ENCODE results near the gene LNX1.
"Not testable (repeated sequence)": the region's sequence is repeated elsewhere in the genome, so short reads cannot be mapped to it uniquely, and the experiment has no call there.

LNX1 gene

DNA sequence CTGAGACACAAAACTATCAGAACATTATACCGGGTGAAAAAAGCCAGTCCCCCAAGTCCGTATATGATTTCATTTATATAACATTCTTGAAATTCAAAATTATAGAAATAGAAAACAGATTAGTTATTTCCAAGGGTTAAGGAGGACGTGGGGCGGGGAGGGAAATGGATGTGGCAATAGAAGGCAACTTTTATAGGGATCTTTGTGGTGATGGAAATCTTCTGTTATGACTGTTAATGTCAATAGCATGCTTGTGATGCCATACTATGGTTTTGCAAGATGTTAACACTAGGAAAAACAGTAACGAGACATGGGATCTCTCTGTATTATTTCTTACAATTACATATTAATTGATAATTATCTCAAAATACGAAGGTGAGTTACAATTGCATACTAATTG, 96.4 kb downstream of the LNX1 start:
- DNase-seq (ENCODE audit: low spot score): no peak

DNA sequence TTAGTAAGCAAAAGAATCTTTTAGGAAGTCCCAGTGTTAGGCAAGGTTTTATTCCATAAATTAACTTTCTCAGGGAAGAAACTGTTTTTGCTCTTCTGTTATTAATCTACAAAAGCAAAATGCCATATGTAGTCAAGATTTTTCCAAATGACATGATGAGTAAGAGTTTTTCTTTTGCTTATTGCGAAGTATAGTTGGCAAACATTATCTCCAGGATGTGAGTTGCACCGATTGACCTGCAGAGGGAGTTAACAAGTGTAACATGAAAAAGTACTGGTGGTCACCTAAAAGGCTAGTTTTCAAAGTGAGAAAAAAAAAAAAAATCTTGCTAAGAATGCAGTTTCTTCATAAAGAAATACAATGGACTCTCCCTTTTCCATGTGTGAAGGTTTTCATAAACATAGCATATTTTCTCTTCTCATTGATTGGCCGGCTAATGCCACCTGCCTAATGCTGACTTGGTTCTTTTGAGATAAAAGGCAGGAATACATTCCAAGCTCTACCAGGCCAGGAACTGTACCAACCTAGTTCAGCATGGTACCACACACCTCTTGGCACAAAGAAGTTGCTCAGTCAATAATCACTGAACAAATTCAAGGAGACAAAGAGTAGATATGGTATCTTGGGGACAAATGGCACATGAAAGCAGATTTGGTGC, 100.2 kb downstream of the LNX1 start:
- DNase-seq (ENCODE audit: low spot score): peak; percentile 48

DNA sequence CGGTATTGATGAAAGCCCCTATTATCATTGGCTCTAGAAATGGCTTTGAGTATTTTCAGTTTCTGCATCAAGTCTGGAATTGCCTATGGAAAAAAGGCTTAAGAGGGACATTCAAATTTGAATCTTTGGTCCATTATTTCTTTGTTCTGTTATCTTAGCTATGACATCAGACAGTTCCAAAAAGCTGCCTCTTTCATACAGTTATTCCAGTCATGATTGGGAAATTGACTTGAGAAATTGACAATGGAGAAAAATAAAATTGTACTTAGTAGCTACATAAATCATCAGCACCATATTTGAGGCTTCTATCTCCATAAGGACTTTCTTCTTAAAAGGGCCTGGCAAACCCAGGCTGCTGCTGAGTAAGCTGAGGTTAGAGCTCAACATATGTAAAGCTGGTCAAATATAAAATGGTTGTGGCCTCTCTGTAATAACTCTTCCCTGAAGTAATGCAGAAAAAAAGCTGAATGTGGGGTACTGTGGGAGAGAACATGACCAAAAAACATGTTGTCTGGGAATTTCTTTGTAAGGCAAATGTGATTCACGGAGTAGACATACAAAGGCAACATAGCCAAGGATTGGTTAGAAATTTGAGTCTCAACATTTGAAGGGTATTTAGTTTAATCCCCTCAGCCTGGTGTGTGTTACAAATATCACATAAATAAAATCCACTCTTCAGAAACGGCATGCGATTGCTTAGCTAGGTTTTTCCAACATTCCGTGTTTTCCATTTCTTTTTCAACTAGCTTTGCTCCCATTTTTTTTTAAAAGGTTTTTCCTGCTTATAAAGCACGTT, 100.9 kb downstream of the LNX1 start:
- no peak for DNase-seq (ENCODE audit: low spot score)

DNA sequence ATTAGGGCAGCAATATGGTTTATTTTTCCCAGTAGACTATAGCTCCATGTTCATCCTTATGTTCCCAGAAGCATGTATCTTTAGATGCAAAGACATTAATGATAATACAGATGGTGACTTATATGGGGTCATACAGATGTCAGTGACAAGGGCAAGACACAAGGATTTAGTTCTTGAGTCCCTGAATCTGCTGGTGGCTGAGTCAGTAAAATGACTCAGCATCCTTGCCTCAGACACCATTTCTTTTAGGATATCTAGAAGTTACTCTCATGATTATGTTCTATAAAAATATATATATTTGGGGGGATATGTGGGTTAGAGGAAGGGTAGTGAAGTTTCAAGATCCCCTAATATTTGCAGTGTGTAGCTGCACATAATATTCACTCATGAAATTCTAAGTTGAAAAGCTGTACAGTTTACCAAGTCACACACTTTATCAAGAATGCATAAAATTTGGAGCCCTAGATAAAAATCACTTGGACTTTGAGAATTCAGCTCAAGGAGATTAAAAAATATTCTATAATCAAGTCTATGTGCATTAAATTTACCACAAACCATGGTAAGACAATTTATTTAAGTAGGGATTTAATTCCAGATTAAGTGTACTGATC, 101.9 kb downstream of the LNX1 start:
- peak; percentile 43 for DNase-seq (ENCODE audit: low spot score)

DNA sequence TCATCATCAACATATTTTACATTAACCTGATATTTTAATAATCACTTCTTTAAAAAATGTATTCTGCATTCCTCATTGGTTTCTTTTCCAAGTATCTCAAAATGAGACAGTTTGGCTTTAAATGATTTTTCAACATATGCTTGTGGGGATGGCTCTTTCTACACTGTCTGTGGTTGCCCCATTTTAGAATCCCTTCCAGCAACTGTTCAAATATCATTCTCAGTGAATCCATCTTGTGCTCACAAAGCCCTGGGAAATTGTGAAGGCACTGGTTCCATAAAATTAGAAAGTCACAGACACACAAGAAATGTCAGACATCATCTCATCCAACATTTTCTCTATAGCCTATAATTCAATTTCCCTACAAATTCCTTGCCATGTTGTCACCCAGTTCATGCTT, 103.5 kb downstream of the LNX1 start:
- no peak for DNase-seq (ENCODE audit: low spot score)

DNA sequence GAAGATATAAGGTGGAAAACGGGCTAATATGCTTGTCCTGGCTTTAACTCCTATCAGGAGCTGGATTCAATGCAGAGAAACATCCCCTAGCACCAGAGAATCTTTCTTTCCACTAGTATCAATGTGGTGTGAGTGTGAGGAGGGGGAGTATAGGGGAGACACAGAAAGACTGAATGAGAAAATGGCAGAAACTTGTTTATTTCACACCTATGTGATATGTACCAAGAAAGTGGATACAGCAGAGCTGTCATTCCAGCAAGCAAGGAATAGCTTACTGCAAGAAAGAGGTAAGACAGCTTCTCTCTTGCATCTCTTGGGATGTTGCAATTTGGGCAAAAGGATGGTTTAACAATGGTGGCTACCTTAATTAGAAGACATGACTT, 105.6 kb downstream of the LNX1 start:
- DNase-seq (ENCODE audit: low spot score): no peak

DNA sequence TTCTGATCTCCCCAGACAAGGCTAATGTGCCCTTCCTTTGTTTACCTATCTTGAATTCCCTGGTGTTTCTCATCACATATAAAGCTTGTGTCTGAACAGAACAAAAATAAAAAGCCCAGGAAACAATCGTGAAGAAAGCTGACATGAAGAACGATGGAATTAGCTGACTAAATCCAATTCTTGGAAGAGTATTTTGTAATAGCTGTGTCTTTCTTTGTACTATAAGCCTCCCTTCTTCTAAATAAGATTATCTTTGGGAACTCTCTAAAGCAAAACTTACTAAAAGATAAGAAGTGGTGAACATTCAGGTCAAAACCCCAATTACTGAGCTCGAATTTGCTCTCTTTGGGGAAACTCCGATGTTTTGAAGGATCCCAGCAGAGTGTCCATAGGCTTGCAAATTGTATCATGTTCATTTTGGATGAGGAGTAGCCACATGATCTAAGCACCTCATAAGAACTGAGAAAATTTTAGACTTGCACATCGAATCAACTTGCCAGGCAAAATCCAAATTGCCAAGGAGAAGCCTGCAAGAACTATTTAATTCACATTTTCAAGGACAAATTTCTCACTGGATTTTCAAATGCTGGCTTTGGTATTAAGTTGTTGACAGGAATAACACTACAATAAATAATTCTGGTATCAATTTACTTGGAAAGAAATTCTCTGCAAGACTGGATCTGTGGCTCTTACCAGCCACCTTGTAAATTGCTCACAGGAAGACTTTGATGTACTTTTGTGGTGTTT, 106.2 kb downstream of the LNX1 start:
- no peak for DNase-seq (ENCODE audit: low spot score)

DNA sequence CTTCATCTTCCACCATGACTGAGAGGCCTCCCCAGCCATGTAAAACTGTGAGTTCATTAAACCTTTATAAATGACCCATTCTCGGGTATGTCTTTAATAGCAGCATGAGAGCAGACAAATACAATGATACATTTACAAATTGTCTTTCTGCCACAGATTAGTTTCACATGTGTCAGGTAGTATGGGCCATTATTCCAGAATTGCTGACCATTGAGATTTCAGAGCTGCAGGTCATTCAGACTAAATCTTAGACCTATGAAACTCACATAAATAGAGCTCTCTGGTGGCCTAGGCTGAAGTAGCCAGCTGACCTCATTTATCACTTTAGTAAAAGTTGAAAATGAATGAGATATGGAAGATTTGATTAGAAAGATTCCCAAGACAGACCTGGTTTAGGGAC, 108.0 kb downstream of the LNX1 start:
- DNase-seq (ENCODE audit: low spot score): no peak

DNA sequence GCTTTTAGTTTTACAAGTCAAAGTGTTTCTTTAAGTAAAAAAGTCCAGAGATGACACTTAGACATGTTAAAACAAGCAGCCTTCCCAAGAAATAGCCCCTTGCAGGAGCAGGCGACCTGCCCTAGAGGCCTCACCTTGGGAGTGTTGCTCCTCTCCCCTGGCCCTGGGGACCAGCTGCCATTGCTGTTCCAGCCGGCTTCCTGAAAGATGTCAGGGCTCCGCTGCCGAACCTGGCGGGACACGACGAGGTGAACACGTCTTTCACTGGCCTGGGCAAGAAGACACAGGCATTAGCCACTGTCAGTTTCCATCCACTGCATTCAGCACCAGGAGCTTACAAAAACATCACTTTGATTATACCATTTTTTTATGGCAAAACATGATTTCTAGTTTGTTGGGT, 109.7 kb downstream of the LNX1 start:
- DNase-seq (ENCODE audit: low spot score): no peak

DNA sequence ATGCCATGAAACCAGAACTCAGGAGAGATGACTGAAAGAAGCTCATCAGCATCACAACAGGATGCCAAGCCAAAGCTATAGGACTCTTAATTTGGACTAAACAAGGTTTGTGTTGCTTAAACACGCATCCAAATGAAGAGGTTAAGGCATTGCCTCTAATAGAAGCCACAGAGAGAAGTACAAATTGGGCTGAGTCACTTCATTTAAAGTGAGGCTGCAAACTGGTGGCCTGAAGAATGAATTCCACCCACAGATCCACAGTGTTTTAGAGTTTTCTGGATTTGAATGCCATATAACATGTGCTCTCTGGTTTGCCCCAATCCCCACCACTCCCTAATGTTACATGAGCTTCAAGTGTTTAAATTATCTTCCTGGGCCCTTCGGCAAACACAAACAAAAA, 110.4 kb downstream of the LNX1 start:
- DNase-seq (ENCODE audit: low spot score): no peak

DNA sequence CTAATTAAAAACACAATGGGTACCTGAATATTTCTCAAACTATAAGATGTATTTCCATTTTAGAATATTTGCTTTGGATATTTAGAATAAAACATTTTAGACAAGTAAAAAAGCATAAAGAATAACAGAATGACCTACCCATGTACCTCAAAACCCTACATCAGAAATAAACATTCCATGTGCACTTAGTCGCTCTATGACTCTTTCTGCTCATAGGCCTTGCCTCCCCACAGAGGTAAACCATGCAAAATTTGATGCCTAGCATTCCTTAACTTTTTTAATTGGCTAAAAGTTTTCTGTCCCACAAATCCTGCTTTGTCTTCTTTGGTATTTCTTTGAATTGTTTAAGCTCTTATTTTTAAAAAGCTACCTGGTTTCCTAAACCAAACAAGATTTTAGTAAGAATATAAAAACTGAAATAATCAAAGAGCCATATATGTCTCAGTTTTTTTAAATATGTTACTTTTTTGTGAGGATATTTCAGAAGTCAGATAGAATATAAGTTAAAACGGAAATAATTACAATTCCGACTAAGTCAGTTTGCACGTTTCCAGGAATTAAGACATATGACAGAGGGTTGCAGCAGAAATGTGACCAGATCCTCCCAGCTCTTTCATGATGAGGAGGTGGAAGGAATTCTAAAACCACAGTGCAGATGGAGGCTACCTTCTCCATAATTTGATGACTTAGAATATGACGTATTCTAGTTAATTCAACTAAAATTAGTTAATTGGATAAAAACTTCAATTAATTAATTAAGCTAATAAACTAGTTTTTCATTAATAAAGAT, 111.4 kb downstream of the LNX1 start:
- peak; percentile 27 for DNase-seq (ENCODE audit: low spot score)

DNA sequence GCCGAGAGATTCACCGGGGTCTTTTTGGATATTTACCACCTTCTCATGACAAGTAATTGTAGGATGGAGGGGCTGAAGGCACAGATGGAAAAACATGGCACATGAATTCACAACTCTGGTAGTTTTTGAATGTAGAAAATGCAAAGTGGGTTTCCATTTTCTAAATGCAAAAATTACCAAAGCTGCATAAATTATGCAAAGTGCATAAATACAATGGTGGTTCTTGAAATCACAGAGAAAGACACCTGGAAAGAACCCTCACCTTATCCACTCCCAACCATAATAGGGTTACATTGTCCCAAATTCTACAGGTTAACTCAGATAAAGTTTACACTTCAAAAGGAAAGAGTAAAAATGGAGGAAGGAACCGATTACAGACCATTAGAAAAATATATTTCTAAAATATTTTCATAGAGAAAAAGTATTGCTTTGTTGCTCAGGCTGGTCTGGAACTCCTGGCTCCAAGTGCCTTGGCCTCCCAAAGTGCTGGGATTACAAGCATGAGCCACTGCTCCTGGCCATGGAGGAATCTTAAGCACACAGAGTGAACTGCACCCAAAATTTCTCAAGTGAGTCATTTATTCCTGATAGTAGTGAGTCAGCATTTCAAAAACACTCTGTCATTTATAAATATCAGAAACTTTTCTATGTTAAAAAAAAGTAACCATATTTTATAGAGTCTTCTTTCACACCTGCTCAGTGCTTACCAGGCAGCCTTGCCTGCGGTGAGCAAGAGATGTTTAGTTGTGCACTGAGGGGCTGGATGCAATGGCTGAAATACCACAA, 112.4 kb downstream of the LNX1 start:
- peak; percentile 32 for DNase-seq (ENCODE audit: low spot score)

DNA sequence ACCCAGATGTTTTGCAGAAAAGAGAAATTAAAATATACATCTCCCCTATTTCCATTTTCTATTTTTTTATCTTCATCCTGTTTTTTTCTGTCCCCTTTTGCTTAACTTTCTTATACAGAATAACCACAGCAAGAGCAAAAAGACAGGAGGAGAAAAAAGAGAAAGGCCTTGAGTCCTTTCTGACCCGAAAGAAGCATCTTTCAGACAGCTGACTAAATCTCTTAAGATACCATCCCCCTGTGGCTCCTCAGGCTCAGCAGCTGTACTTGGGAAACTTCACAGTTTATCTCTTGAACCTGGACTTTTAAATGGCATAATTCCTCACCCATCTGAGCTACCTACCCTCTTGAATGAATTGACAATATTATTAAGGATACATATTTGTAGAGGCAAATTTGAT, 113.7 kb downstream of the LNX1 start:
- no peak for DNase-seq (ENCODE audit: low spot score)

DNA sequence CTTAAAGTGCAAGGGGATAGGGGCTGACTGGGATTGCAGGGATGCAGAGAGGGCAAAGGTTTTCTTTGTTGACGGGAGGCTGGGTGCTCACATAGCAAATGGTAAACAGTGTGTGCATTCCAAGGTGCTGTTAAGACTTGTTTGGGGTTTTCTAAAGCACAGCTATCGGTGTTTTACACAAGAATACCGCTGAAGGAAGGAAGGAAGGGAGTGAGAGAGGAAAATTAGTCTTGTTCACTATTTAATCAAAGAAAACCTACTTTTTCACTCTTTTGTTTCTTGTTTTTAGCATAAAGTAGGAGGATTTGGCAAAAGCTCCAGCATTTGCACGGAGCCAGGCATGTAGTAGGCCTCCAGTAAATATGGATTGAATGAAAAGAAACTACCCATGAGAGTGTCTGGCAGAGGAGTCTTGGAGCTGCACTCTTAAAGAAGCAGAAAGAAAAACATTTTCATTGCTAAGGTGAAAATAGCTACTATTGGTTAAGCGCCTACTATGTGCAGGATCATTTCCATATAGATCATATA, 114.2 kb downstream of the LNX1 start:
- DNase-seq (ENCODE audit: low spot score): no peak

DNA sequence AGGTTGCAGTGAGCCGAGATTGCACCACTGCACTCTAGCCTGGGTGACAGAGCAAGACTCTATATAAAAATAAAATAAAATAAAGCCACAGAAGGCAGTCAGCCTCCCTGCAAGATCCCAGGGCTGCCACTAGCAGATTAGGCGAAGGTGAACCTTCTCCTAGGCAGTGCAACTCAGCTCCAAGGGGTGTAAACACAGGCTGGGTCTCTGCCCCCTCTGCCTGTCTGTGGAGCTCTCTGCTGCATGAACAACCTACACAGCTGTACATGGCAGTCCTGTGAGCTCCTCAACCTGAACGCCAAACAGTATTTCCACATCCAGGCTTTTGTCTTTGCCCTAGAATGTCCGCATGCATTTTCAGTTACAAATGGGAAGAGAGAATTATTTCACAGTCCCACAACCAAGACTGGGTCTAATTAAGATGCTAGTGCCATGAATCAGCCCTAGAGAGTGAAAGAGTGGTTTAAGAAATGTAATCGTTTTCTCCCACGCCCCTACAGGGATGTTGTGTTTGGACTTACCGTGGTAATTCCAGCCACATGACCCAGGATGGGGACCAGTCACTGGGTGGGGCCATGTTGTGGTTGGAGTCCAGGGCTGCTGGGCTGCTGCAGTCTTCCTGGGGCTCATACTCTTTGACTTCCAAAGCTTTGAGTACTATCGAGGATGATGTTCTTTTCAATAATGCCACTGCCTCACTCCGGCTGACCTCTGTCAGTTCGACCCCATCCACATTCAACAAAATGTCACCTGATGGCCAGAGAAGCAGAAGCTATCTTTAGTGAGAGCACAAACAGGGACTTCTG, 114.9 kb downstream of the LNX1 start:
- peak; percentile 81 for DNase-seq (ENCODE audit: low spot score)

DNA sequence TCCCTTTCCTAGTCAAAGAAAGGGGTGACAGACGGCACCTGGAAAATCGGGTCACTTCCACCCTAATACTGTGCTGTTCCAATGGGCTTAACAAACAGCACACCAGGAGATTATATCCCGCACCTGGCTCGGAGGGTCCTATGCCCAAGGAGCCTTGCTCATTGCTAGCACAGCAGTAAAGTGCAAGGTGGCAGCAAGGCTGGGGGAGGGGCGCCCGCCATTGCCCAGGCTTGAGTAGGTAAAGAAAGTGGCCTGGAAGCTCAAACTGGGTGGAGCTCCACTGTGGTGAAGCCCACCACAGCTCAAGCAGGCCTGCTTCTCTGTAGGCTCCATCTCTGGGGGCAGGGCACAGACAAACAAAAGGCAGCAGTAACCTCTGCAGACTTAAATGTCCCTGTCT, 124.7 kb downstream of the LNX1 start:
- not testable (repeated sequence) for DNase-seq (ENCODE audit: low spot score)

DNA sequence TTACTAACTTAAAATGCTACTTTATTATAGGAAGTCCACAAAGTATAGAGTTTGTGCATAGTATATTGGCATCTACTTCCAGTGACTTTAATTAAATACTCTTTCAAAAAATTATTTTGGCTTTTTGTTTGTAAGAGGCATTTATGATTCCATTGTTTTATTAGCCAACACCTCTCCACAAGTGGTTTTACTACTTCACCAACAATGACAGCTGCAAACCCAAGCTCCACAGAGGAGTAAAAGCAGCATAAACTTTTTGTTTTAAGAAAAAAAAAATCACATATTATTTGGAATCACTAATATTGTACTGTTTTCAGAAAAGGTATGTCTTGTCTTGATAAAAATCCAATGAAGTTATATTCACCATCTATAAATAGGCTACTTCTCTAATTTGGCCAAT, 125.4 kb downstream of the LNX1 start:
- no peak for DNase-seq (ENCODE audit: low spot score)

DNA sequence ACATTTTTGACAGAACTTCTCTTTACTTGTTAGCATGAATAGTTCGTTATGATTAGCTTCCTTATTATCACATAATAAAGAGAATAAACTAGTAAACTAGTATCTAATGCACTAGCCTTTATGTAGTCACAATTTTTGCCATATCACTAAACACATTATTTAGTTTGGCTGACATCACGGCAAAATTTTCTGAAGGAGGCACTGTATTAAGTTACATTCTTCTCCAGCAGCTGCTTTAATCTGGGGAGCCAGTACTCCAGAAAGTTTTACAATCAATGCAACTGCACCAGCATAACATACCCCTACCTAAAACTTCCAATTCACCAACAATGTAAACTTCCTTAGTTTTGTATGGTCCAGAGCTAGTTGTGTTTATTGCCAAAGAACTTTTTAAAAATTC, 126.0 kb downstream of the LNX1 start:
- DNase-seq (ENCODE audit: low spot score): no peak

DNA sequence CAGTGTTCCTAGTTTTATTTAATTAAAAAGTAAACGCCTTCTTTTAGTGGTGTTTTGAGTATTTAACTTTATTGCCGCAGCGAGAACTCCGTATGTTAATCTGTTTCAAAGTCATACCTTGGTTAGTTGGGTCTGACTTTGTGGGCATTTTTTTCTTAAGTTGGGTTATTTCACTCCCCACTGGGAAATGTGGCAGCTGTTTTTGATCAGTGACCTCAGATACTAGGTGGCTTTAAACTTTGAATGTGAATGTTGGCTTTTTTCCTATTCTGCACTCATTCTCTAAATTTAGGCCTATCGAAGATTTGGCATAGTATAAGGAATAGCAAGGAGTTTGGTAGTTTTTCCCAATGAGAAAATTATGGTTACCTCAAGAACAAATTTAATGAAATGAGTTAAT, 127.9 kb downstream of the LNX1 start:
- DNase-seq (ENCODE audit: low spot score): no peak

DNA sequence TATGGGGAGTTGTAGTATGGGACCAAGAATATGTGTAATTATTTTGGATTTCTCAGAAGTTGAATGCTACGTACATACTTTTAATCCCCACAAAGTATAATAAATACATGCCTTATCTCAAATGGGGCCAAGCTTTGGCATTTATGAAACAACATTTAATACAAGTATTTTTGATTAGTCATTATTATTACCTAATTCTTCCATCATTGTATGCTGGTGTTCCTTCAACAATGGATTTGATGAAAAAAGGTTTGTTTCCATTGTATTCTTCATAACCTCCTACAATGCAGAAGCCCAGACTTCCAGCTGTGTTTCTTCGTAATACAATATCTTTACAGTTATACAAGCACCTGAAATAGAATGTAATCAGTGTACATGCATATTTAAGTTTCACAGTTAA, 130.0 kb downstream of the LNX1 start:
- no peak for DNase-seq (ENCODE audit: low spot score)

Data from AG08396 (cell line).